ENCODE data around the gene WNT7A.

WNT7A gene

DNA sequence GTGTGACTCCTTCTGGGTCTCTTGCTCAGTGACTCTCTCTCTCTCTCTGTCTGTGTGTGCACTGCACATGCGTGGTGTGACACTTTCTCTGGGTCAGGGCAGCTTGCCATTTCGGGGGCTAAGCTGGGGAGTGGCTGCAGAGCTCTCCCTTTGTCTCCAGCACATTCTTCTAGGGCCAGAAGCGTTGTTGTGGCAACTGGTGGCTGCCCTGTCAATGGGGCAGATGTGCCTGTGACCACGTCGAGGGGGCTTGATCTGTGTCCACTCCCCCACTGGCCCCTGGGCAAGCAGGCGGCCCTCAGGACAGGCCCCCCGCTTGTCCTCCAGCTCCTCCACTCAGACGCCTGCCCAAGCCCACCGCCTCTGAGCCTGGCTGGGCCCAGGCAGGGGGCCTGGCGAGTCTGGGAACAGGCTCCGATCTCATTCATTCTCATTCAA is 67.8 kb downstream of the WNT7A start:
- peak; percentile 9; the same call in 1 of the 3 replicates for ATAC-seq (ENCODE audit: low read depth)
- H3K27me3 ChIP-seq (ENCODE audit: insufficient read depth, poor library complexity, severe bottlenecking): no peaks in the 10 kb centered on the region
- peaks cover 23% of the 10 kb centered on the region for H3K9me3 ChIP-seq (ENCODE audit: severe bottlenecking)
- no peak overlapping the region for H3K4me3 ChIP-seq (ENCODE audit: severe bottlenecking)
- no peak for DNase-seq (ENCODE audit: low spot score)
- peaks cover 15% of the 10 kb centered on the region for H3K36me3 ChIP-seq (ENCODE audit: low read depth)
- H3K27ac ChIP-seq (ENCODE audit: poor library complexity, severe bottlenecking): no peak overlapping the region
- no peaks in the 10 kb centered on the region for H3K4me1 ChIP-seq (ENCODE audit: insufficient read depth, poor library complexity, severe bottlenecking)
- TF ChIP-seq, protein P1, sequence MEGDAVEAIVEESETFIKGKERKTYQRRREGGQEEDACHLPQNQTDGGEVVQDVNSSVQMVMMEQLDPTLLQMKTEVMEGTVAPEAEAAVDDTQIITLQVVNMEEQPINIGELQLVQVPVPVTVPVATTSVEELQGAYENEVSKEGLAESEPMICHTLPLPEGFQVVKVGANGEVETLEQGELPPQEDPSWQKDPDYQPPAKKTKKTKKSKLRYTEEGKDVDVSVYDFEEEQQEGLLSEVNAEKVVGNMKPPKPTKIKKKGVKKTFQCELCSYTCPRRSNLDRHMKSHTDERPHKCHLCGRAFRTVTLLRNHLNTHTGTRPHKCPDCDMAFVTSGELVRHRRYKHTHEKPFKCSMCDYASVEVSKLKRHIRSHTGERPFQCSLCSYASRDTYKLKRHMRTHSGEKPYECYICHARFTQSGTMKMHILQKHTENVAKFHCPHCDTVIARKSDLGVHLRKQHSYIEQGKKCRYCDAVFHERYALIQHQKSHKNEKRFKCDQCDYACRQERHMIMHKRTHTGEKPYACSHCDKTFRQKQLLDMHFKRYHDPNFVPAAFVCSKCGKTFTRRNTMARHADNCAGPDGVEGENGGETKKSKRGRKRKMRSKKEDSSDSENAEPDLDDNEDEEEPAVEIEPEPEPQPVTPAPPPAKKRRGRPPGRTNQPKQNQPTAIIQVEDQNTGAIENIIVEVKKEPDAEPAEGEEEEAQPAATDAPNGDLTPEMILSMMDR (IDR thresholded peaks at IDR 0.05; ENCODE audit: poor library complexity, severe bottlenecking): no peak

DNA sequence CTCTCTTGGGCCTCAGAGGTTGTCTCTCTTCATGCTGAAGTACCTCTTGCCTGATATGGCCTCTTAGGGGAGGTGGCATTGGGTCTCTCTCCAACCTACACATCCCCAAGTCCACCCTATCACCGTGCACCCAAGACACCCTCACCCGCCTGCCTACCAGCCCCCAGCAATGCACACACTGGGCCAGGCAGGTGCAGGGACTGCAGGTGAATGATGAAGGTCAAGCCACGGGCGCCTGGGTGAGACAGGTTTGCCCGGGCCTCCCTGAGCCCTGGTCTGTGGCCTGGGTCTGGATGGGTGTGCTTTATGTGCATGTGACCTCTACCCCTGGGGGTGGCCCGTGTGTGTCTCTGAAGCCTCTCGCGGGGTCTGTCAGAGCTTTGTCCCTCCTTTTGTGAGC is 68.3 kb downstream of the WNT7A start:
- Histone ChIP-seq H3K27me3 (ENCODE audit: insufficient read depth, poor library complexity, severe bottlenecking) (no peaks in the 10 kb centered on the region), H3K4me3 (ENCODE audit: severe bottlenecking) (no peak overlapping the region), H3K9me3 (ENCODE audit: severe bottlenecking) (peaks cover 21% of the 10 kb centered on the region), H3K4me1 (ENCODE audit: insufficient read depth, poor library complexity, severe bottlenecking) (no peaks in the 10 kb centered on the region), H3K27ac (ENCODE audit: poor library complexity, severe bottlenecking) (no peak overlapping the region), H3K36me3 (ENCODE audit: low read depth) (peaks cover 11% of the 10 kb centered on the region)
- ATAC-seq (ENCODE audit: low read depth) (peak; percentile 20; the same call in 1 of the 3 replicates), DNase-seq (ENCODE audit: low spot score) (no peak)
- TF ChIP-seq, protein P1 (IDR thresholded peaks at IDR 0.05; ENCODE audit: poor library complexity, severe bottlenecking): no peak

DNA sequence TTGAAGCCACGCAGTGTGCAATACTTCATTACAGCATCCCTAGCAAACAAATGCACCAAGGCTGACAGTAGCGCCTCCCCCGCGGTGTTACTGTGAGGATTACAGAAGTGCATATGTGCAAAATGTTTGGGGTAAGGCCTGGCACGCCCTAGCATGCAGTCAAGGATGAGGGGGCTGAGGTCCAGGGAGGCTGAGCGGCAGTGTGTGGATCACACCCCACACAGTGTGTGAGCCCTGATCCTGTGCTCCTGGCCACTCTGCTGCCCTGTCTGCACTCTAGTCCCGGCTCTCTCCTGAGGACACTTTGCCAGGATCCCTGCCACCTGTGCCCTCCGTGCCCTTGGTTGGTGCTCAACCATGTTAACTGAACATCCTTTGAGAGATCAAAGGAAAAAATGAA is 71.3 kb downstream of the WNT7A start:
- no peak overlapping the region for H3K4me3 ChIP-seq (ENCODE audit: severe bottlenecking)
- no peak for DNase-seq (ENCODE audit: low spot score)
- H3K4me1 ChIP-seq (ENCODE audit: insufficient read depth, poor library complexity, severe bottlenecking): no peaks in the 10 kb centered on the region
- H3K27ac ChIP-seq (ENCODE audit: poor library complexity, severe bottlenecking): no peak overlapping the region
- TF ChIP-seq, protein P1 (IDR thresholded peaks at IDR 0.05; ENCODE audit: poor library complexity, severe bottlenecking): no peak
- H3K36me3 ChIP-seq (ENCODE audit: low read depth): no peaks in the 10 kb centered on the region
- 0 out of 3 replicates have a peak, but pooled peaks have one; percentile 20 for ATAC-seq (ENCODE audit: low read depth)
- H3K27me3 ChIP-seq (ENCODE audit: insufficient read depth, poor library complexity, severe bottlenecking): no peaks in the 10 kb centered on the region
- H3K9me3 ChIP-seq (ENCODE audit: severe bottlenecking): no peaks in the 10 kb centered on the region

DNA sequence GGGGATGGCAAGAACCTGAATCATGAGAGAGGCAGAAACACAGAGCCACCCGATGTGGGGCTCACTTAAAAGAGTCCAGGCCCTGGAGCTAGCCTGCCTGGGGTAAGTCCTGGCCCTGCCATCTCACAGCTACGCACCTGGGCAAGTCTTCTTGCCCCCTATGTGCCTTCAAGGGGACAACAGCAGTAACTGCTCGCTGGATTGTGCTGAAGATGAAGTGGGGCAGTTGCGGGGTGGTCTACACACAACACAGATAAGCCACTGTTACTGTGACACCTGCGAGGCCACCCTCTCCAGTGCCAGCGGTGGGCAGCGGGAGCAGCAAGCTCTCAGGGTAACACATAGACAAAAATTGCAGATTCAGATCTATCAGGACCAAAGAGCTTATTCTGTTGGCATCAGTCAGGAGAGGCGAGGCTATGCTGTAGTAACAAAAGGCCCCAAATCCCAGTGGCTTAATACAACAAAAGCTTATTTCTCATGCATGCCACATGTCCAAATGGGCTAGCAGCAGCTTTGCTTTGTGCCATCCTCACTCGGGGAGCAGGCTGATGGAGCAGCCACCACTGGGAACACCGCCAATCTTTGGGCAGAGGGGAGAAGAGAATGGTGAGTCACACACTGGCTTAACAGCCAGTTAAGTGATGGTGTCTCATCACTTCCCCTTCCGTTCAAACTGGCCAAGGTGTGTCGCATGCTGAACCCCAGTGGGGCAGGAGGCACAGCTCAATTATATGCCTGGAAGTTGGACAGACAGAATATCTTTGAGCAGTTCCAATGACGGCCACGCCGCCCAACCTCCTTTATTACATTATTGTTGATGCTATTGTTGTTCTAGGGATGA is 78.3 kb downstream of the WNT7A start:
- ATAC-seq (ENCODE audit: low read depth): peak; percentile 88
- no peaks in the 10 kb centered on the region for H3K9me3 ChIP-seq (ENCODE audit: severe bottlenecking)
- DNase-seq (ENCODE audit: low spot score): no peak
- peaks cover 5% of the 10 kb centered on the region for H3K4me1 ChIP-seq (ENCODE audit: insufficient read depth, poor library complexity, severe bottlenecking)
- no peak overlapping the region for H3K4me3 ChIP-seq (ENCODE audit: severe bottlenecking)
- peak overlapping the region; percentile 41 for H3K27ac ChIP-seq (ENCODE audit: poor library complexity, severe bottlenecking)
- TF ChIP-seq, protein P1 (IDR thresholded peaks at IDR 0.05; ENCODE audit: poor library complexity, severe bottlenecking): no peak
- H3K27me3 ChIP-seq (ENCODE audit: insufficient read depth, poor library complexity, severe bottlenecking): no peaks in the 10 kb centered on the region
- no peaks in the 10 kb centered on the region for H3K36me3 ChIP-seq (ENCODE audit: low read depth)

DNA sequence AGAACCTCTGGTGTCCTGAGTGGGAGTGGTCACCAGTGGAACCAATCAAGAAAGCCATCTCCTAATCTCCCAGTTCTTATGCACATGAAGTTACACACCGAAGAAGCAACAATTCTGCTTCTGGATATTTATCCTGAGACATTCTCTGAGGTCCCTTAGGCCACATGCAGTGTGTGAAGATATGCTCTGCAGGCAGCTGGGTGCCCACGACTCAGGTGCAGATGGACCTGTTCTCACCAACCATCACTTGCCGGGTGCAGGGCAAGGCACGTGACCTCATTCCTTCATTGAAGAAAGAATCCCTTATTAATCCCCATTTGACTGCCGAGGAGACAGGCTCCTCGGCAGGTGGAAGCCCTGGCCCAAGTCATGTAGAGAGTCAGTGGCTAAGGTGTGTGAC is 79.8 kb downstream of the WNT7A start:
- TF ChIP-seq, protein P1 (IDR thresholded peaks at IDR 0.05; ENCODE audit: poor library complexity, severe bottlenecking): no peak
- Histone ChIP-seq H3K9me3 (ENCODE audit: severe bottlenecking) (no peaks in the 10 kb centered on the region), H3K36me3 (ENCODE audit: low read depth) (no peaks in the 10 kb centered on the region), H3K4me3 (ENCODE audit: severe bottlenecking) (no peak overlapping the region), H3K4me1 (ENCODE audit: insufficient read depth, poor library complexity, severe bottlenecking) (peaks cover 5% of the 10 kb centered on the region), H3K27me3 (ENCODE audit: insufficient read depth, poor library complexity, severe bottlenecking) (no peaks in the 10 kb centered on the region), H3K27ac (ENCODE audit: poor library complexity, severe bottlenecking) (no peak overlapping the region)
- ATAC-seq (ENCODE audit: low read depth) (no peak), DNase-seq (ENCODE audit: low spot score) (no peak)
